WTC11 (cell line): Measurements from ENCODE around the gene PUM1. TPM values are rescaled to one million over a fixed set of nuclear protein-coding genes. Genes with fewer than 3 reads are reported as not detected.

ENCODE experiments used
- ATAC-seq: fragments of 200-7000 bp; cut with Tn5 transposase; 2 replicates; pipeline ENCODE4 v1.10.0; 2021; ENCODE audit warnings: mild to moderate bottlenecking, moderate library complexity
- CTCF ChIA-PET: fragments of 300-600 bp; sonication (Branson Sonifier 250); formaldehyde crosslinking; loops from one replicate; lab custom pipeline; 2021; ENCODE audit warnings: antibody characterized with exemption; lab: Charles Lee
- POLR2A ChIA-PET: fragments of 350-600 bp; sonication (Branson Sonifier 250); formaldehyde crosslinking; loops from one replicate; lab custom pipeline; 2021; ENCODE audit warnings: antibody characterized with exemption; lab: Charles Lee
- DNase-seq: peaks from one replicate; pipeline ENCODE4 v3.0.0; 2021; ENCODE audit warnings: low spot score
- H3K27ac Mint-ChIP-seq: 2 replicates; pipeline ENCODE4 v1.8.0; 2021; ENCODE audit warnings: mixed read lengths
- H3K27me3 Mint-ChIP-seq: 2 replicates; pipeline ENCODE4 v1.8.0; 2021; ENCODE audit warnings: low read depth, mild to moderate bottlenecking, moderate library complexity, mixed read lengths
- H3K36me3 Mint-ChIP-seq: 2 replicates; pipeline ENCODE4 v1.8.0; 2021; ENCODE audit warnings: mixed read lengths
- H3K4me1 Mint-ChIP-seq: 2 replicates; pipeline ENCODE4 v1.8.0; 2022; ENCODE audit warnings: mixed read lengths
- H3K4me3 Mint-ChIP-seq: 2 replicates; pipeline ENCODE4 v1.8.0; 2021; ENCODE audit warnings: mild to moderate bottlenecking, moderate library complexity, mixed read lengths
- H3K9me3 Mint-ChIP-seq: 2 replicates; pipeline ENCODE4 v1.8.0; 2021; ENCODE audit warnings: mixed read lengths
- ATF1 ChIP-seq: sonication (generic); formaldehyde crosslinking; IDR thresholded peaks from 2 replicates; pipeline ENCODE4 v1.8.1; 2023; ENCODE audit warnings: mild to moderate bottlenecking, moderate library complexity, missing genetic modification reagents
- CREM ChIP-seq: sonication (generic); formaldehyde crosslinking; IDR thresholded peaks from 2 replicates; pipeline ENCODE4 v1.8.1; 2022; ENCODE audit warnings: mild to moderate bottlenecking, missing genetic modification reagents, moderate library complexity
- ESRRA ChIP-seq: sonication (generic); formaldehyde crosslinking; IDR thresholded peaks from 2 replicates; pipeline ENCODE4 v1.8.1; 2022; ENCODE audit warnings: mild to moderate bottlenecking, missing genetic modification reagents, borderline replicate concordance
- GRHL2 ChIP-seq: fragments of 250-450 bp; sonication (Bioruptor Pico); IDR thresholded peaks from 2 replicates; pipeline ENCODE4 v1.8.0; 2022; ENCODE audit warnings: mild to moderate bottlenecking, moderate library complexity; ENCODE audit not compliant: insufficient replicate concordance, severe bottlenecking
- KAT7 ChIP-seq: sonication (generic); formaldehyde crosslinking; IDR thresholded peaks from 2 replicates; pipeline ENCODE4 v1.8.1; 2023; ENCODE audit warnings: missing genetic modification reagents, mild to moderate bottlenecking, borderline replicate concordance
- NFYB ChIP-seq: sonication (generic); formaldehyde crosslinking; conservative IDR thresholded peaks from 2 replicates; pipeline ENCODE4 v1.8.0; 2022; ENCODE audit warnings: low read depth, missing genetic modification reagents
- NR1H2 ChIP-seq: sonication (generic); formaldehyde crosslinking; IDR thresholded peaks from 2 replicates; pipeline ENCODE4 v1.9.0; 2021; ENCODE audit warnings: mild to moderate bottlenecking, moderate library complexity, missing genetic modification reagents
- PRRX2 ChIP-seq: fragments of 250-450 bp; sonication (Bioruptor Pico); IDR thresholded peaks from 2 replicates; pipeline ENCODE4 v1.8.0; 2021; ENCODE audit warnings: mild to moderate bottlenecking
- RELA ChIP-seq: sonication (generic); formaldehyde crosslinking; IDR thresholded peaks from 2 replicates; pipeline ENCODE4 v1.8.1; 2022; ENCODE audit warnings: missing genetic modification reagents, mild to moderate bottlenecking, borderline replicate concordance
- SOX15 ChIP-seq: fragments of 250-450 bp; sonication (Bioruptor Pico); IDR thresholded peaks from 2 replicates; pipeline ENCODE4 v1.9.0; 2021; ENCODE audit warnings: mild to moderate bottlenecking
- TCF7 ChIP-seq: sonication (generic); formaldehyde crosslinking; IDR thresholded peaks from 2 replicates; pipeline ENCODE4 v1.8.0; 2022; ENCODE audit warnings: mild to moderate bottlenecking, low read depth, missing genetic modification reagents, moderate library complexity
- TP53 ChIP-seq: sonication (generic); formaldehyde crosslinking; IDR thresholded peaks from 2 replicates; pipeline ENCODE4 v1.8.1; 2023; ENCODE audit warnings: mild to moderate bottlenecking, missing genetic modification reagents
- ZNF396 ChIP-seq: fragments of 250-450 bp; sonication (Bioruptor Pico); IDR thresholded peaks from 2 replicates; pipeline ENCODE4 v1.8.0; 2021; ENCODE audit warnings: mild to moderate bottlenecking, moderate library complexity, borderline replicate concordance
- total RNA-seq: library from RNA; stranded (reverse); gene quantifications from 3 replicates; pipeline ENCODE4 v1.2.3, GENCODE V29; 2021
- TF ChIP-seq, protein P1 (sequence below): sonication (generic); formaldehyde crosslinking; IDR thresholded peaks from 2 replicates; pipeline ENCODE4 v1.8.0; 2022; ENCODE audit warnings: mild to moderate bottlenecking, missing genetic modification reagents
- TF ChIP-seq, protein P2 (sequence below): fragments of 250-450 bp; sonication (Bioruptor Pico); IDR thresholded peaks from 2 replicates; pipeline ENCODE4 v1.9.0; 2021; ENCODE audit warnings: mild to moderate bottlenecking
- TF ChIP-seq, protein P3 (sequence below): sonication (generic); formaldehyde crosslinking; IDR thresholded peaks from 2 replicates; pipeline ENCODE4 v1.8.0; 2023; ENCODE audit warnings: mild to moderate bottlenecking, missing genetic modification reagents
- TF ChIP-seq, protein P4 (sequence below): sonication (generic); formaldehyde crosslinking; IDR thresholded peaks from 2 replicates; pipeline ENCODE4 v1.8.1; 2022; ENCODE audit warnings: mild to moderate bottlenecking, missing genetic modification reagents, moderate library complexity, borderline replicate concordance
- TF ChIP-seq, protein P5 (sequence below): sonication (generic); formaldehyde crosslinking; IDR thresholded peaks from 2 replicates; pipeline ENCODE4 v1.8.1; 2023; ENCODE audit warnings: mild to moderate bottlenecking, missing genetic modification reagents
- TF ChIP-seq, protein P6 (sequence below): fragments of 250-450 bp; sonication (Bioruptor Pico); conservative IDR thresholded peaks from 2 replicates; pipeline ENCODE4 v1.9.0; 2021; ENCODE audit warnings: mild to moderate bottlenecking
- TF ChIP-seq, protein P7 (sequence below): sonication (generic); formaldehyde crosslinking; IDR thresholded peaks from 2 replicates; pipeline ENCODE4 v1.8.1; 2023; ENCODE audit warnings: mild to moderate bottlenecking, missing genetic modification reagents, borderline replicate concordance

PUM1 gene
- total RNA-seq, 1 experiment from 2014 or later: 147 TPM

DNA sequence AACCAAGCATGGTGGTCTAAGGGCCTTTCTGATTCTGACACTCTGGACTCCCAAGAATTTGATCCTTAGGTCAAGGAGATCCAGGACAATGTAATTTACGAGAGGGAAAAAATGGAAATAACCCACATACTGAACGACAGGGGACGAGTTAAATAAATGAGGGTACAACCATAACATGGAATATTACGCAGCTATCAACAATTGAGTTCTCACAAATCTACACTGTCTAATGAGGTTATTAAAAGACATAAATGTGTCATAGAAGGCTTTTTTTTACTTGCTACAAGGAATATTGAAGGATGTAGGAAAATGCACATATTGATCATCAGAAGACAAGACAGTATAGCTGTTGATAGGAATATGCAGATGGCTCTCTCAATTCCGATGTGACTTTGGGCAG, 180.8 kb downstream of the PUM1 start:
- no peak for ATAC-seq
- no peaks in the 10 kb centered on the region for H3K27me3 Mint-ChIP-seq
- no peak for TF ChIP-seq NFYB (CRISPR knock-in tag)
- no peak for TF ChIP-seq TP53 (CRISPR knock-in tag)
- TF ChIP-seq, protein P1, sequence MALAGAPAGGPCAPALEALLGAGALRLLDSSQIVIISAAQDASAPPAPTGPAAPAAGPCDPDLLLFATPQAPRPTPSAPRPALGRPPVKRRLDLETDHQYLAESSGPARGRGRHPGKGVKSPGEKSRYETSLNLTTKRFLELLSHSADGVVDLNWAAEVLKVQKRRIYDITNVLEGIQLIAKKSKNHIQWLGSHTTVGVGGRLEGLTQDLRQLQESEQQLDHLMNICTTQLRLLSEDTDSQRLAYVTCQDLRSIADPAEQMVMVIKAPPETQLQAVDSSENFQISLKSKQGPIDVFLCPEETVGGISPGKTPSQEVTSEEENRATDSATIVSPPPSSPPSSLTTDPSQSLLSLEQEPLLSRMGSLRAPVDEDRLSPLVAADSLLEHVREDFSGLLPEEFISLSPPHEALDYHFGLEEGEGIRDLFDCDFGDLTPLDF (CRISPR knock-in tag): no peak
- no peak for TF ChIP-seq CREM (CRISPR knock-in tag)
- TF ChIP-seq, protein P2, sequence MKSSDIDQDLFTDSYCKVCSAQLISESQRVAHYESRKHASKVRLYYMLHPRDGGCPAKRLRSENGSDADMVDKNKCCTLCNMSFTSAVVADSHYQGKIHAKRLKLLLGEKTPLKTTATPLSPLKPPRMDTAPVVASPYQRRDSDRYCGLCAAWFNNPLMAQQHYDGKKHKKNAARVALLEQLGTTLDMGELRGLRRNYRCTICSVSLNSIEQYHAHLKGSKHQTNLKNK (CRISPR knock-in tag): no peak
- no peak for TF ChIP-seq TCF7 (CRISPR knock-in tag)
- TF ChIP-seq, protein P3, sequence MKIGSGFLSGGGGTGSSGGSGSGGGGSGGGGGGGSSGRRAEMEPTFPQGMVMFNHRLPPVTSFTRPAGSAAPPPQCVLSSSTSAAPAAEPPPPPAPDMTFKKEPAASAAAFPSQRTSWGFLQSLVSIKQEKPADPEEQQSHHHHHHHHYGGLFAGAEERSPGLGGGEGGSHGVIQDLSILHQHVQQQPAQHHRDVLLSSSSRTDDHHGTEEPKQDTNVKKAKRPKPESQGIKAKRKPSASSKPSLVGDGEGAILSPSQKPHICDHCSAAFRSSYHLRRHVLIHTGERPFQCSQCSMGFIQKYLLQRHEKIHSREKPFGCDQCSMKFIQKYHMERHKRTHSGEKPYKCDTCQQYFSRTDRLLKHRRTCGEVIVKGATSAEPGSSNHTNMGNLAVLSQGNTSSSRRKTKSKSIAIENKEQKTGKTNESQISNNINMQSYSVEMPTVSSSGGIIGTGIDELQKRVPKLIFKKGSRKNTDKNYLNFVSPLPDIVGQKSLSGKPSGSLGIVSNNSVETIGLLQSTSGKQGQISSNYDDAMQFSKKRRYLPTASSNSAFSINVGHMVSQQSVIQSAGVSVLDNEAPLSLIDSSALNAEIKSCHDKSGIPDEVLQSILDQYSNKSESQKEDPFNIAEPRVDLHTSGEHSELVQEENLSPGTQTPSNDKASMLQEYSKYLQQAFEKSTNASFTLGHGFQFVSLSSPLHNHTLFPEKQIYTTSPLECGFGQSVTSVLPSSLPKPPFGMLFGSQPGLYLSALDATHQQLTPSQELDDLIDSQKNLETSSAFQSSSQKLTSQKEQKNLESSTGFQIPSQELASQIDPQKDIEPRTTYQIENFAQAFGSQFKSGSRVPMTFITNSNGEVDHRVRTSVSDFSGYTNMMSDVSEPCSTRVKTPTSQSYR (CRISPR knock-in tag): no peak
- TF ChIP-seq NR1H2 (CRISPR knock-in tag): no peak
- no peak for TF ChIP-seq ATF1 (CRISPR knock-in tag)
- no peak for TF ChIP-seq KAT7
- no peak for TF ChIP-seq ESRRA
- TF ChIP-seq ZNF396 (CRISPR knock-in tag): no peak
- no peak for TF ChIP-seq PRRX2 (CRISPR knock-in tag)
- TF ChIP-seq, protein P4, sequence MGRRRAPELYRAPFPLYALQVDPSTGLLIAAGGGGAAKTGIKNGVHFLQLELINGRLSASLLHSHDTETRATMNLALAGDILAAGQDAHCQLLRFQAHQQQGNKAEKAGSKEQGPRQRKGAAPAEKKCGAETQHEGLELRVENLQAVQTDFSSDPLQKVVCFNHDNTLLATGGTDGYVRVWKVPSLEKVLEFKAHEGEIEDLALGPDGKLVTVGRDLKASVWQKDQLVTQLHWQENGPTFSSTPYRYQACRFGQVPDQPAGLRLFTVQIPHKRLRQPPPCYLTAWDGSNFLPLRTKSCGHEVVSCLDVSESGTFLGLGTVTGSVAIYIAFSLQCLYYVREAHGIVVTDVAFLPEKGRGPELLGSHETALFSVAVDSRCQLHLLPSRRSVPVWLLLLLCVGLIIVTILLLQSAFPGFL (CRISPR knock-in tag): no peak
- no peak for TF ChIP-seq SOX15
- TF ChIP-seq, protein P5, sequence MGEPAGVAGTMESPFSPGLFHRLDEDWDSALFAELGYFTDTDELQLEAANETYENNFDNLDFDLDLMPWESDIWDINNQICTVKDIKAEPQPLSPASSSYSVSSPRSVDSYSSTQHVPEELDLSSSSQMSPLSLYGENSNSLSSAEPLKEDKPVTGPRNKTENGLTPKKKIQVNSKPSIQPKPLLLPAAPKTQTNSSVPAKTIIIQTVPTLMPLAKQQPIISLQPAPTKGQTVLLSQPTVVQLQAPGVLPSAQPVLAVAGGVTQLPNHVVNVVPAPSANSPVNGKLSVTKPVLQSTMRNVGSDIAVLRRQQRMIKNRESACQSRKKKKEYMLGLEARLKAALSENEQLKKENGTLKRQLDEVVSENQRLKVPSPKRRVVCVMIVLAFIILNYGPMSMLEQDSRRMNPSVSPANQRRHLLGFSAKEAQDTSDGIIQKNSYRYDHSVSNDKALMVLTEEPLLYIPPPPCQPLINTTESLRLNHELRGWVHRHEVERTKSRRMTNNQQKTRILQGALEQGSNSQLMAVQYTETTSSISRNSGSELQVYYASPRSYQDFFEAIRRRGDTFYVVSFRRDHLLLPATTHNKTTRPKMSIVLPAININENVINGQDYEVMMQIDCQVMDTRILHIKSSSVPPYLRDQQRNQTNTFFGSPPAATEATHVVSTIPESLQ (CRISPR knock-in tag): no peak
- no peak for TF ChIP-seq RELA (CRISPR knock-in tag)
- TF ChIP-seq, protein P6, sequence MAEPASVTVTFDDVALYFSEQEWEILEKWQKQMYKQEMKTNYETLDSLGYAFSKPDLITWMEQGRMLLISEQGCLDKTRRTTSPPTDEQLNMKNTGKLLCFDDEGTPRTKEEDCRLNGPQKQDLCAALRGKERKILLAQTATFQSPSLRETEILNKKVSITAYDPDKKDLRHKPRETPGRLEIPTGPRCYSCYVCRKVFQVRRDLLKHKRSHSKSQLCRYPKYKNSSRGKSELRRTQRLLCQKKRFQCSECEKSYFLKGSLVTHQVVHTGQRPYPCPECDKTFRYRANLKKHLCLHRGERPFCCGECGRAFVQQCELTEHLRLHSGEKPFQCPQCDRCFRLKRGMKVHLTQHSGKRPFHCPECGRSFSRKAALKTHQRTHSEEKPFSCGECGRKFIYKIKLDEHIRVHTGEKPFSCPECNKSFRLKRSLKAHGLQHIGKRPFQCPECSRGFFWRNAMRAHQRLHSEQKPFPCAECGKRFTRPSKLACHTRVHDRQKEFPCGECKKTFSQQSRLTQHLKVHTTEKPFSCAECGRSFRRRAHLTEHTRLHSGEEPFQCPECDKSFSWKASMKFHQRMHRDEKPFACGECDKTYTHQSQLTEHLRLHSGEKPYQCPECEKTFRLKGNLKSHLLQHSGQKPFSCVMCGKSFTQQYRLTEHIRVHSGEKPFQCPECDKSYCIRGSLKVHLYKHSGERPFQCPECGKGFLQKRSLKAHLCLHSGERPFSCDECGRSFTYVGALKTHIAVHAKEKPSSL (CRISPR knock-in tag): no peak
- no peak for TF ChIP-seq GRHL2 (CRISPR knock-in tag)
- TF ChIP-seq, protein P7, sequence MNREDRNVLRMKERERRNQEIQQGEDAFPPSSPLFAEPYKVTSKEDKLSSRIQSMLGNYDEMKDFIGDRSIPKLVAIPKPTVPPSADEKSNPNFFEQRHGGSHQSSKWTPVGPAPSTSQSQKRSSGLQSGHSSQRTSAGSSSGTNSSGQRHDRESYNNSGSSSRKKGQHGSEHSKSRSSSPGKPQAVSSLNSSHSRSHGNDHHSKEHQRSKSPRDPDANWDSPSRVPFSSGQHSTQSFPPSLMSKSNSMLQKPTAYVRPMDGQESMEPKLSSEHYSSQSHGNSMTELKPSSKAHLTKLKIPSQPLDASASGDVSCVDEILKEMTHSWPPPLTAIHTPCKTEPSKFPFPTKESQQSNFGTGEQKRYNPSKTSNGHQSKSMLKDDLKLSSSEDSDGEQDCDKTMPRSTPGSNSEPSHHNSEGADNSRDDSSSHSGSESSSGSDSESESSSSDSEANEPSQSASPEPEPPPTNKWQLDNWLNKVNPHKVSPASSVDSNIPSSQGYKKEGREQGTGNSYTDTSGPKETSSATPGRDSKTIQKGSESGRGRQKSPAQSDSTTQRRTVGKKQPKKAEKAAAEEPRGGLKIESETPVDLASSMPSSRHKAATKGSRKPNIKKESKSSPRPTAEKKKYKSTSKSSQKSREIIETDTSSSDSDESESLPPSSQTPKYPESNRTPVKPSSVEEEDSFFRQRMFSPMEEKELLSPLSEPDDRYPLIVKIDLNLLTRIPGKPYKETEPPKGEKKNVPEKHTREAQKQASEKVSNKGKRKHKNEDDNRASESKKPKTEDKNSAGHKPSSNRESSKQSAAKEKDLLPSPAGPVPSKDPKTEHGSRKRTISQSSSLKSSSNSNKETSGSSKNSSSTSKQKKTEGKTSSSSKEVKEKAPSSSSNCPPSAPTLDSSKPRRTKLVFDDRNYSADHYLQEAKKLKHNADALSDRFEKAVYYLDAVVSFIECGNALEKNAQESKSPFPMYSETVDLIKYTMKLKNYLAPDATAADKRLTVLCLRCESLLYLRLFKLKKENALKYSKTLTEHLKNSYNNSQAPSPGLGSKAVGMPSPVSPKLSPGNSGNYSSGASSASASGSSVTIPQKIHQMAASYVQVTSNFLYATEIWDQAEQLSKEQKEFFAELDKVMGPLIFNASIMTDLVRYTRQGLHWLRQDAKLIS (CRISPR knock-in tag): no peak
- TF ChIP-seq, all 79 proteins: peak for 0
- Mint-ChIP-seq H3K4me1 (peaks cover 41% of the 10 kb centered on the region), H3K9me3 (no peaks in the 10 kb centered on the region), H3K36me3 (no peaks in the 10 kb centered on the region), H3K27ac (no peak overlapping the region), H3K4me3 (no peak overlapping the region)
- ChIA-PET CTCF (interaction anchor here (1.4 kb wide), 1 partner anchor 31 kb away, joined by 3 read pairs; no protein-coding TSS in a partner anchor), POLR2A (no interaction called here)
- DNase-seq: no peak
